ENCODE measurements around the gene ARHGEF17.

DNA sequence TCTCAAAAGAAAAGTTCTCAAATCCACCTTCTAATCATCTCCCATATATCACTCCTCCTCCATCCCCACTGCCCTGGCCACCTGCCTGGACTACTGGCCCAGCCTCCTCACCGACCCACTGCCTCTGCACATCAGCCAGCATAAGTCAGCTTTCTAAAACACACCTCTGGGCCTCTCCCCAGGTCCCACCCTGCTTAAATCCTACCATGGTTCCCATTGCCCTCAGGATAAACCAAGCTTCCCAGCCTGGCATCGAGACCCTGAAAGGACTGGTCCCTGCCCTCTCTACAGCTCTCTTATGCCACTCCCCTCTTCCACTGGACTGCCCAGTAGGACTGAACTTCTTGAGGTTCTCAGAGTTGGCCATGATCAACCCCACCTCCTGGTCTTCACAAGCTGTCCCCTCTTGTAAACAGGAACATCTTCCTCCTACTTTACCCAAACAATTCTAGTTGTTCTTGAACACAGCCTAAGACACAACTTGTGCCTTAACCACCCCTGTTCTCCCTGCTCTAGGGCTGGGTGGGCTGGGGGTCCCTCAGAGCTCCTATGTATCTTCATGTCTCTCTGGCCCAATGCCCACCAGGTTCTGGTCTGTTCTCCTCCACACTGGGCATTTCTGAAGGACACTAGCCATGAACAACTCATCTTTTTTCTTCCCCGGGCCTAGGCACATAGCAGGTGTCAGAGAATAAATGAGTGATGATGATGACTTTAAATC is 48.5 kb upstream of the ARHGEF17 start:
- TF ChIP-seq, protein P1, sequence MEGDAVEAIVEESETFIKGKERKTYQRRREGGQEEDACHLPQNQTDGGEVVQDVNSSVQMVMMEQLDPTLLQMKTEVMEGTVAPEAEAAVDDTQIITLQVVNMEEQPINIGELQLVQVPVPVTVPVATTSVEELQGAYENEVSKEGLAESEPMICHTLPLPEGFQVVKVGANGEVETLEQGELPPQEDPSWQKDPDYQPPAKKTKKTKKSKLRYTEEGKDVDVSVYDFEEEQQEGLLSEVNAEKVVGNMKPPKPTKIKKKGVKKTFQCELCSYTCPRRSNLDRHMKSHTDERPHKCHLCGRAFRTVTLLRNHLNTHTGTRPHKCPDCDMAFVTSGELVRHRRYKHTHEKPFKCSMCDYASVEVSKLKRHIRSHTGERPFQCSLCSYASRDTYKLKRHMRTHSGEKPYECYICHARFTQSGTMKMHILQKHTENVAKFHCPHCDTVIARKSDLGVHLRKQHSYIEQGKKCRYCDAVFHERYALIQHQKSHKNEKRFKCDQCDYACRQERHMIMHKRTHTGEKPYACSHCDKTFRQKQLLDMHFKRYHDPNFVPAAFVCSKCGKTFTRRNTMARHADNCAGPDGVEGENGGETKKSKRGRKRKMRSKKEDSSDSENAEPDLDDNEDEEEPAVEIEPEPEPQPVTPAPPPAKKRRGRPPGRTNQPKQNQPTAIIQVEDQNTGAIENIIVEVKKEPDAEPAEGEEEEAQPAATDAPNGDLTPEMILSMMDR (IDR thresholded peaks at IDR 0.05), result no peak
- TF ChIP-seq POLR2A (IDR thresholded peaks at IDR 0.05), result no peak

All from lower leg skin (tissue), 3 donors.